Naive B cell (primary cell): Measurements from ENCODE around the gene SLC44A4. TPM values are rescaled to one million over a fixed set of nuclear protein-coding genes. Genes with fewer than 3 reads are reported as not detected.
"Not testable (repeated sequence)": the region's sequence is repeated elsewhere in the genome, so short reads cannot be mapped to it uniquely, and the experiment has no call there.

Experiments used
- ATAC-seq, 2 donors: fragments of 150-1000 bp; cut with Tn5 transposase; 2 replicates each; pipeline ENCODE4 v1.10.0; 2021; ENCODE audit warnings: low read depth in 2 of 2, mild to moderate bottlenecking in 2 of 2, moderate library complexity in 2 of 2
- DNase-seq: peaks from one replicate; pipeline ENCODE4 v3.0.0; 2022
- H3K27ac Mint-ChIP-seq, 6 donors: one replicate each; pipeline ENCODE4 v1.8.0; 2020 to 2022; ENCODE audit warnings: mild to moderate bottlenecking in 6 of 6, mixed read lengths in 6 of 6, moderate library complexity in 5 of 6, inconsistent platforms in 2 of 6
- H3K27me3 Mint-ChIP-seq, 3 donors: one replicate each; pipeline ENCODE4 v1.8.0; 2021 to 2022; ENCODE audit warnings: mixed read lengths in 3 of 3, mild to moderate bottlenecking in 1 of 3
- H3K36me3 Mint-ChIP-seq, 2 donors: one replicate each; pipeline ENCODE4 v1.8.0; 2020 to 2022; ENCODE audit warnings: mixed read lengths in 2 of 2, inconsistent platforms in 1 of 2, mild to moderate bottlenecking in 1 of 2
- H3K4me1 Mint-ChIP-seq, 3 donors: one replicate each; pipeline ENCODE4 v1.8.0; 2020 to 2022; ENCODE audit warnings: mixed read lengths in 3 of 3, inconsistent platforms in 1 of 3, mild to moderate bottlenecking in 1 of 3, moderate library complexity in 1 of 3
- H3K4me3 Mint-ChIP-seq, 8 donors: one replicate each; pipeline ENCODE4 v1.8.0; 2020 to 2022; ENCODE audit warnings: mild to moderate bottlenecking in 8 of 8, mixed read lengths in 8 of 8, moderate library complexity in 8 of 8, inconsistent platforms in 2 of 8
- H3K9me3 Mint-ChIP-seq, 7 donors: one replicate each; pipeline ENCODE4 v1.8.0; 2020 to 2022; ENCODE audit warnings: mixed read lengths in 7 of 7, mild to moderate bottlenecking in 5 of 7, inconsistent platforms in 2 of 7, moderate library complexity in 1 of 7
- polyA plus RNA-seq, 6 donors: library from polyadenylated mRNA; unstranded; fragments of 300-500 nt; fragmentation: Illumina TruSeq; gene quantifications; one replicate each; pipeline ENCODE4 v1.2.3, GENCODE V29; 2021; ENCODE audit warnings: low read depth in 6 of 6

The SLC44A4 gene
- polyA plus RNA-seq, 6 donors from 2014 or later: not detected

- peak overlapping the region in 5 of 8 donors; percentile 93 to 100 (median 98) for H3K4me3 Mint-ChIP-seq
- H3K27me3 Mint-ChIP-seq, DNase-seq, ATAC-seq, H3K36me3 Mint-ChIP-seq, H3K9me3 Mint-ChIP-seq: not testable (repeated sequence)
- H3K27ac Mint-ChIP-seq: peak overlapping the region in 1 of 6 donors; percentile 7
- H3K4me1 Mint-ChIP-seq: peaks cover 13 to 49% (median 32%) of the 10 kb centered on the region in 3 donors
These were observed 58.4 kb downstream of the SLC44A4 start for GRCh38 chr6:31820399-31820798.

GRCh38 chr6:31819871-31820299, 58.9 kb downstream of the SLC44A4 start:
- no peaks in the 10 kb centered on the region for H3K27me3 Mint-ChIP-seq
- H3K9me3 Mint-ChIP-seq: no peaks in the 10 kb centered on the region
- DNase-seq: no peak
- no peaks in the 10 kb centered on the region for H3K36me3 Mint-ChIP-seq
- peak overlapping the region in 3 of 6 donors; percentile 7 to 82 (median 26) for H3K27ac Mint-ChIP-seq
- no peak for ATAC-seq
- H3K4me3 Mint-ChIP-seq: peak overlapping the region in 6 of 8 donors; percentile 43 to 88 (median 60)
- H3K4me1 Mint-ChIP-seq: peaks cover 16 to 50% (median 37%) of the 10 kb centered on the region in 3 donors

- not testable (repeated sequence) for DNase-seq, H3K9me3 Mint-ChIP-seq, H3K36me3 Mint-ChIP-seq, ATAC-seq, H3K27me3 Mint-ChIP-seq
- H3K27ac Mint-ChIP-seq: peak overlapping the region in 5 of 6 donors; percentile 32 to 89 (median 74)
- peak overlapping the region; percentile 54 to 89 (median 74) for H3K4me3 Mint-ChIP-seq
- H3K4me1 Mint-ChIP-seq: peaks cover 25 to 49% (median 46%) of the 10 kb centered on the region in 3 donors
These were observed 60.8 kb downstream of the SLC44A4 start for GRCh38 chr6:31817929-31818511.

GRCh38 chr6:31817133-31817928, 61.5 kb downstream of the SLC44A4 start:
- Mint-ChIP-seq H3K4me3 (peak overlapping the region; percentile 54 to 89 (median 74)), H3K27ac (peak overlapping the region in 5 of 6 donors; percentile 9 to 89 (median 74))

GRCh38 chr6:31815025-31815838, 63.6 kb downstream of the SLC44A4 start, which contains the start of the genes HSPA1A and HSPA1L:
Gene HSPA1A (plus strand): TSS chr6:31815543. CDS start chr6:31815757, 214 bp downstream.
Gene HSPA1L (minus strand): TSS chr6:31815283. CDS start chr6:31811972, 3,311 bp downstream.
- peak within 1 kb of the TSS; percentile 91 to 97 (median 94) for H3K4me3 Mint-ChIP-seq
- H3K4me1 Mint-ChIP-seq: peaks cover 17 to 31% (median 31%) of the 10 kb centered on the region in 3 donors
- no peaks in the 10 kb centered on the region for H3K27me3 Mint-ChIP-seq
- ATAC-seq: peak; percentile 29 to 31
- DNase-seq: no peak
- H3K9me3 Mint-ChIP-seq: no peaks in the 10 kb centered on the region
- H3K36me3 Mint-ChIP-seq: no peaks in the 10 kb centered on the region
- peak within 1 kb of the TSS; percentile 60 to 95 (median 84) for H3K27ac Mint-ChIP-seq

More at GRCh38 chr6:31817133-31817928, 61.5 kb downstream of the SLC44A4 start:
- H3K4me1 Mint-ChIP-seq: peaks cover 24 to 44% (median 42%) of the 10 kb centered on the region in 3 donors
- DNase-seq, H3K36me3 Mint-ChIP-seq, H3K27me3 Mint-ChIP-seq, H3K9me3 Mint-ChIP-seq: not testable (repeated sequence)
- ATAC-seq: peak; percentile 20 to 26

GRCh38 chr6:31814677-31815024, 64.1 kb downstream of the SLC44A4 start:
- DNase-seq: no peak
- Mint-ChIP-seq H3K36me3 (no peaks in the 10 kb centered on the region), H3K9me3 (no peaks in the 10 kb centered on the region), H3K27ac (peak overlapping the region; percentile 60 to 95 (median 72)), H3K4me1 (peaks cover 17 to 31% (median 28%) of the 10 kb centered on the region in 3 donors), H3K27me3 (no peaks in the 10 kb centered on the region), H3K4me3 (peak overlapping the region; percentile 91 to 97 (median 94))
- ATAC-seq: peak; percentile 61 to 63

- Mint-ChIP-seq H3K27me3 (no peaks in the 10 kb centered on the region), H3K9me3 (no peaks in the 10 kb centered on the region), H3K4me3 (peak overlapping the region in 7 of 8 donors; percentile 66 to 96 (median 77)), H3K27ac (no peak overlapping the region), H3K4me1 (peaks cover 17 to 29% (median 28%) of the 10 kb centered on the region in 3 donors), H3K36me3 (no peaks in the 10 kb centered on the region)
- DNase-seq (no peak), ATAC-seq (no peak)
These were observed 65.3 kb downstream of the SLC44A4 start for GRCh38 chr6:31813465-31813849.

Other genes starting within 250 kb of the SLC44A4 start
- 10 to 100 TPM; 20.1 to 27.0 (median 24.2) TPM for gene BAG6, start 226.3 kb downstream of the SLC44A4 start, polyA plus RNA-seq
- gene APOM, start 223.1 kb downstream of the SLC44A4 start, polyA plus RNA-seq: 10 to 100 TPM in 4 of 6 donors, 1 to 10 TPM in 2; 7.6 to 19.6 (median 13.7) TPM
- gene C6orf47, start 218.2 kb downstream of the SLC44A4 start, polyA plus RNA-seq: 10 to 100 TPM; 16.8 to 39.9 (median 28.4) TPM
- 10 to 100 TPM; 18.5 to 27.8 (median 23.5) TPM for gene GPANK1, start 214.0 kb downstream of the SLC44A4 start, polyA plus RNA-seq
- gene CSNK2B, start 212.9 kb downstream of the SLC44A4 start, polyA plus RNA-seq: 100 to 1,000 TPM; 279 to 299 (median 286) TPM
- under 1 TPM in 3 of 6 donors, not detected in 3; 0.23 to 0.87 (median 0.50) TPM for gene LY6G5B, start 209.0 kb downstream of the SLC44A4 start, polyA plus RNA-seq
- 1 to 10 TPM in 1 of 6 donors, under 1 TPM in 3, not detected in 2; 0.48 to 1.6 (median 0.92) TPM for gene LY6G5C, start 197.9 kb downstream of the SLC44A4 start, polyA plus RNA-seq
- gene ABHD16A, start 175.7 kb downstream of the SLC44A4 start, polyA plus RNA-seq: 10 to 100 TPM; 27.3 to 45.3 (median 33.4) TPM
- gene LY6G6F, start 172.1 kb downstream of the SLC44A4 start, polyA plus RNA-seq: 1 to 10 TPM in 1 of 6 donors, under 1 TPM in 2, not detected in 3; 0.60 to 1.8 (median 0.75) TPM
- not detected for gene LY6G6D, start 163.6 kb downstream of the SLC44A4 start, polyA plus RNA-seq
- not detected for gene LY6G6C, start 157.3 kb downstream of the SLC44A4 start, polyA plus RNA-seq
- gene MPIG6B, start 155.6 kb downstream of the SLC44A4 start, polyA plus RNA-seq: 1 to 10 TPM in 5 of 6 donors, not detected in 1; 3.0 to 5.1 (median 3.7) TPM
- gene DDAH2, start 149.7 kb downstream of the SLC44A4 start, polyA plus RNA-seq: 10 to 100 TPM; 57.1 to 87.6 (median 82.1) TPM
- gene CLIC1, start 142.5 kb downstream of the SLC44A4 start, polyA plus RNA-seq: 100 to 1,000 TPM; 536 to 743 (median 628) TPM
- gene MSH5, start 139.0 kb downstream of the SLC44A4 start, polyA plus RNA-seq: 1 to 10 TPM in 5 of 6 donors, not detected in 1; 1.9 to 9.3 (median 2.6) TPM
- gene SAPCD1, start 116.3 kb downstream of the SLC44A4 start, polyA plus RNA-seq: under 1 TPM in 1 of 6 donors, not detected in 5; 0.96 TPM
- gene VWA7, start 101.7 kb downstream of the SLC44A4 start, polyA plus RNA-seq: under 1 TPM in 2 of 6 donors, not detected in 4; 0.13 to 0.29 TPM
- 10 to 100 TPM; 42.2 to 70.6 (median 50.3) TPM for gene VARS1, start 83.2 kb downstream of the SLC44A4 start, polyA plus RNA-seq
- gene LSM2, start 72.0 kb downstream of the SLC44A4 start, polyA plus RNA-seq: 100 to 1,000 TPM in 1 of 6 donors, 10 to 100 TPM in 5; 75.4 to 107 (median 92.4) TPM
- 1 to 10 TPM in 1 of 6 donors, under 1 TPM in 4, not detected in 1; 0.45 to 1.4 (median 0.71) TPM for gene HSPA1L, start 63.7 kb downstream of the SLC44A4 start, polyA plus RNA-seq
- 10 to 100 TPM in 2 of 6 donors, 1 to 10 TPM in 3, under 1 TPM in 1; 0.23 to 12.1 (median 7.9) TPM for gene HSPA1A, start 63.5 kb downstream of the SLC44A4 start, polyA plus RNA-seq
- 1 to 10 TPM; 1.1 to 2.8 (median 1.8) TPM for gene HSPA1B, start 51.3 kb downstream of the SLC44A4 start, polyA plus RNA-seq
- 10 to 100 TPM; 10.9 to 19.5 (median 18.2) TPM for gene NEU1, start 16.2 kb downstream of the SLC44A4 start, polyA plus RNA-seq
- gene EHMT2, start 18.7 kb upstream of the SLC44A4 start, polyA plus RNA-seq: 10 to 100 TPM; 29.9 to 50.7 (median 35.9) TPM
- gene ZBTB12, start 23.1 kb upstream of the SLC44A4 start, polyA plus RNA-seq: under 1 TPM in 1 of 6 donors, not detected in 5; 0.20 TPM
- gene C2, start 48.7 kb upstream of the SLC44A4 start, polyA plus RNA-seq: under 1 TPM in 1 of 6 donors, not detected in 5; 0.31 TPM
- 1 to 10 TPM in 3 of 6 donors, under 1 TPM in 1, not detected in 2; 0.68 to 1.6 (median 1.1) TPM for gene CFB, start 67.1 kb upstream of the SLC44A4 start, polyA plus RNA-seq
- 100 to 1,000 TPM in 1 of 6 donors, 10 to 100 TPM in 5; 59.1 to 104 (median 65.3) TPM for gene NELFE, start 80.0 kb upstream of the SLC44A4 start, polyA plus RNA-seq
- 10 to 100 TPM; 10.7 to 21.0 (median 18.1) TPM for gene SKIC2, start 80.2 kb upstream of the SLC44A4 start, polyA plus RNA-seq
- gene DXO, start 93.1 kb upstream of the SLC44A4 start, polyA plus RNA-seq: 10 to 100 TPM; 15.5 to 24.0 (median 20.5) TPM
- under 1 TPM in 3 of 6 donors, not detected in 3; 0.27 to 0.54 (median 0.29) TPM for gene C4A, start 103.1 kb upstream of the SLC44A4 start, polyA plus RNA-seq
- gene C4B, start 135.8 kb upstream of the SLC44A4 start, polyA plus RNA-seq: 1 to 10 TPM in 1 of 6 donors, under 1 TPM in 1, not detected in 4; 0.60 to 1.0 TPM
- gene CYP21A2, start 159.4 kb upstream of the SLC44A4 start, polyA plus RNA-seq: not detected
- gene TNXB, start 230.3 kb upstream of the SLC44A4 start, polyA plus RNA-seq: under 1 TPM in 2 of 6 donors, not detected in 4; 0.23 to 0.44 TPM
- gene ATF6B, start 249.2 kb upstream of the SLC44A4 start, polyA plus RNA-seq: 10 to 100 TPM; 25.7 to 35.0 (median 32.4) TPM